HS-27A (cell line): ENCODE data around the gene MST1.
A peak's percentile ranks its signal among the peaks of the same experiment; 100 is the strongest.

Experiments used
- DNase-seq: peaks from one replicate; pipeline ENCODE4 v3.0.0-alpha.2; 2012; ENCODE audit warnings: low read depth, missing footprints

The MST1 gene

GRCh38 chr3:49674497-49674983 is 14.7 kb downstream of the MST1 start:
- DNase-seq = no peak

GRCh38 chr3:49673715-49674496 is 15.4 kb downstream of the MST1 start, which contains the start of gene APEH:
TSS of gene APEH (plus strand) at chr3:49674351. CDS start at chr3:49674402, 51 bp downstream.
- peak; percentile 97 for DNase-seq

- peak; percentile 15 for DNase-seq
Measured at GRCh38 chr3:49673121-49673714, 16.1 kb downstream of the MST1 start.

- peak; percentile 40 for DNase-seq
Measured at GRCh38 chr3:49671291-49672288, 17.7 kb downstream of the MST1 start.

GRCh38 chr3:49670940-49671290 is 18.4 kb downstream of the MST1 start:
- DNase-seq = no peak

GRCh38 chr3:49669352-49669751 is 19.9 kb downstream of the MST1 start:
- no peak for DNase-seq

GRCh38 chr3:49668861-49669260 is 20.4 kb downstream of the MST1 start:
- no peak for DNase-seq

GRCh38 chr3:49668414-49668797 is 20.9 kb downstream of the MST1 start:
- no peak for DNase-seq

- DNase-seq = no peak
Measured at GRCh38 chr3:49667701-49668413, 21.4 kb downstream of the MST1 start.

GRCh38 chr3:49666592-49666991 is 22.7 kb downstream of the MST1 start:
- no peak for DNase-seq

GRCh38 chr3:49665822-49666519 is 23.3 kb downstream of the MST1 start:
- DNase-seq = no peak

- no peak for DNase-seq
Measured at GRCh38 chr3:49664300-49664699, 25.0 kb downstream of the MST1 start.

- DNase-seq = no peak
Measured at GRCh38 chr3:49663831-49664230, 25.4 kb downstream of the MST1 start.

- DNase-seq = no peak
Measured at GRCh38 chr3:49662720-49663413, 26.4 kb downstream of the MST1 start.

GRCh38 chr3:49662021-49662420 is 27.3 kb downstream of the MST1 start:
- no peak for DNase-seq

- DNase-seq = no peak
Measured at GRCh38 chr3:49661281-49661680, 28.0 kb downstream of the MST1 start.

GRCh38 chr3:49659756-49660155 is 29.5 kb downstream of the MST1 start:
- DNase-seq = no peak

GRCh38 chr3:49658711-49659110 is 30.6 kb downstream of the MST1 start:
- no peak for DNase-seq

GRCh38 chr3:49657208-49657915 is 31.9 kb downstream of the MST1 start:
- no peak for DNase-seq
